Glutamatergic neuron (in vitro differentiated cells): Measurements from ENCODE around the gene CPD. TPM values are rescaled to one million over a fixed set of nuclear protein-coding genes. Genes with fewer than 3 reads are reported as not detected.

Experiments used
- DNase-seq: peaks from one replicate; pipeline ENCODE4 v3.0.0; 2022
- H3K27ac Mint-ChIP-seq: one replicate; pipeline ENCODE4 v1.8.0; 2020; ENCODE audit warnings: mild to moderate bottlenecking, mixed read lengths, inconsistent platforms; ENCODE audit not compliant: unreplicated experiment
- H3K27me3 Mint-ChIP-seq: one replicate; pipeline ENCODE4 v1.8.0; 2020; ENCODE audit warnings: mild to moderate bottlenecking, moderate library complexity, mixed read lengths, inconsistent platforms; ENCODE audit not compliant: unreplicated experiment
- H3K36me3 Mint-ChIP-seq: one replicate; pipeline ENCODE4 v1.8.0; 2020; ENCODE audit warnings: mild to moderate bottlenecking, mixed read lengths, inconsistent platforms; ENCODE audit not compliant: unreplicated experiment
- H3K4me1 Mint-ChIP-seq: one replicate; pipeline ENCODE4 v1.8.0; 2020; ENCODE audit warnings: mild to moderate bottlenecking, low read depth, mixed read lengths, inconsistent platforms; ENCODE audit not compliant: unreplicated experiment
- H3K4me3 Mint-ChIP-seq: one replicate; pipeline ENCODE4 v1.8.0; 2020; ENCODE audit warnings: mild to moderate bottlenecking, mixed read lengths, inconsistent platforms; ENCODE audit not compliant: unreplicated experiment
- H3K9me3 Mint-ChIP-seq: one replicate; pipeline ENCODE4 v1.8.0; 2020; ENCODE audit warnings: mild to moderate bottlenecking, moderate library complexity, mixed read lengths, inconsistent platforms; ENCODE audit not compliant: unreplicated experiment
- CTCF ChIP-seq: fragments of 200-600 bp; sonication (generic); IDR thresholded peaks from one replicate; pipeline ENCODE4 v1.5.0; 2021; ENCODE audit not compliant: partially characterized antibody, unreplicated experiment
- total RNA-seq: library from RNA; stranded (reverse); fragmentation: NEBNext Ultra II Directional; extraction: Animal tissue kit (Norgen Biotek cat#: 25700); gene quantifications from one replicate; pipeline ENCODE4 v1.2.1, GENCODE V29; 2021; ENCODE audit not compliant: unreplicated experiment

CPD gene
- total RNA-seq, 1 donor from 2014 or later, result 29.8 TPM

- Mint-ChIP-seq H3K4me1 (no peaks in the 10 kb centered on the region), H3K36me3 (peaks cover 4% of the 10 kb centered on the region), H3K4me3 (no peak overlapping the region), H3K9me3 (peaks cover 2% of the 10 kb centered on the region), H3K27me3 (no peaks in the 10 kb centered on the region), H3K27ac (no peak overlapping the region)
- DNase-seq, result no peak
- TF ChIP-seq CTCF, result no peak
These were observed 18.5 kb upstream of the CPD start for GRCh38 chr17:30360086-30360808.

- no peaks in the 10 kb centered on the region for H3K27me3 Mint-ChIP-seq
- no peak for TF ChIP-seq CTCF
- DNase-seq, result no peak
- H3K4me3 Mint-ChIP-seq, result no peak overlapping the region
- H3K27ac Mint-ChIP-seq, result no peak overlapping the region
- peaks cover 4% of the 10 kb centered on the region for H3K36me3 Mint-ChIP-seq
- H3K4me1 Mint-ChIP-seq, result no peaks in the 10 kb centered on the region
- no peaks in the 10 kb centered on the region for H3K9me3 Mint-ChIP-seq
These were observed 16.9 kb upstream of the CPD start for GRCh38 chr17:30361766-30362279.

GRCh38 chr17:30363715-30364202, 15.0 kb upstream of the CPD start:
- Mint-ChIP-seq H3K4me1 (no peaks in the 10 kb centered on the region), H3K27me3 (no peaks in the 10 kb centered on the region), H3K27ac (no peak overlapping the region)

GRCh38 chr17:30366536-30366935, 12.2 kb upstream of the CPD start:
- no peak overlapping the region for H3K27ac Mint-ChIP-seq
- no peak for TF ChIP-seq CTCF
- no peaks in the 10 kb centered on the region for H3K27me3 Mint-ChIP-seq
- H3K36me3 Mint-ChIP-seq, result no peaks in the 10 kb centered on the region
- DNase-seq, result no peak
- no peaks in the 10 kb centered on the region for H3K4me1 Mint-ChIP-seq
- H3K9me3 Mint-ChIP-seq, result no peaks in the 10 kb centered on the region
- H3K4me3 Mint-ChIP-seq, result no peak overlapping the region

More at GRCh38 chr17:30363715-30364202, 15.0 kb upstream of the CPD start:
- DNase-seq, result no peak
- Mint-ChIP-seq H3K4me3 (no peak overlapping the region), H3K9me3 (no peaks in the 10 kb centered on the region), H3K36me3 (peaks cover 4% of the 10 kb centered on the region)
- TF ChIP-seq CTCF, result no peak
